Measurements from ENCODE around the gene MINDY2.

Gene MINDY2

DNA sequence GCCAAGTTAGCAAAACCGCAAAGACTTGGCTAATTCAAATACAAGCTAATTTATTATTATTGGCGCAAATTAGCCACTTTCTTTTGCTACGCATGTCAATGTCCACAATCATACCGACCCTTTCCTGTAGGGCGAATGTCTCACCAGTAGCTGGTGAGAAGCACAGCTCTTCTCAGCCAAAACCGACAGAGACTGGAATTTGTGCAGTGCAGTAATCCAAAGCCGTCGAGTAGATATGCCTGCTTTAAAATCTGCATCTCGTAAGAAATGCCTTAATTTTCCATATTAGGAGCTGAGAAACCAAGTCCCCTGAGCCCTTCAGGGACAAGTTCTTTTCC is 614 bp upstream of the MINDY2 start:
- Histone ChIP-seq H3K4me3 (ENCODE audit: insufficient read depth, low read length, poor library complexity, severe bottlenecking) (peak overlapping the region; percentile 70), H3K9me2 (replicated peaks; ENCODE audit: insufficient read depth, low read length) (no peaks in the 10 kb centered on the region), H3F3A (ENCODE audit: insufficient read depth) (0 out of 2 replicates have a peak, but pooled peaks cover 5% of the 10 kb centered on the region), H3K36me3 (ENCODE audit: low read length) (no peaks in the 10 kb centered on the region), H3K9ac (ENCODE audit: low read length) (peak overlapping the region; percentile 61), H4K20me1 (ENCODE audit: low read depth, low read length) (no peaks in the 10 kb centered on the region), H3K27ac (ENCODE audit: low read depth, low read length) (peak overlapping the region; percentile 19), H3K9me3 (ENCODE audit: insufficient read depth, low read length) (no peaks in the 10 kb centered on the region; the same call in 1 of the 2 replicates), H3K4me2 (ENCODE audit: low read depth, low read length, poor library complexity, severe bottlenecking) (peak overlapping the region; percentile 69), H2AFZ (ENCODE audit: low read depth, low read length, severe bottlenecking) (peak overlapping the region; percentile 79), H3K27me3 (ENCODE audit: low read length) (no peaks in the 10 kb centered on the region), H3K79me2 (ENCODE audit: insufficient read depth, low read length) (no peaks in the 10 kb centered on the region)
- TF ChIP-seq EZH2phosphoT487 (conservative IDR thresholded peaks at IDR 0.05; ENCODE audit: low read length), result no peak
- TF ChIP-seq, protein P1, sequence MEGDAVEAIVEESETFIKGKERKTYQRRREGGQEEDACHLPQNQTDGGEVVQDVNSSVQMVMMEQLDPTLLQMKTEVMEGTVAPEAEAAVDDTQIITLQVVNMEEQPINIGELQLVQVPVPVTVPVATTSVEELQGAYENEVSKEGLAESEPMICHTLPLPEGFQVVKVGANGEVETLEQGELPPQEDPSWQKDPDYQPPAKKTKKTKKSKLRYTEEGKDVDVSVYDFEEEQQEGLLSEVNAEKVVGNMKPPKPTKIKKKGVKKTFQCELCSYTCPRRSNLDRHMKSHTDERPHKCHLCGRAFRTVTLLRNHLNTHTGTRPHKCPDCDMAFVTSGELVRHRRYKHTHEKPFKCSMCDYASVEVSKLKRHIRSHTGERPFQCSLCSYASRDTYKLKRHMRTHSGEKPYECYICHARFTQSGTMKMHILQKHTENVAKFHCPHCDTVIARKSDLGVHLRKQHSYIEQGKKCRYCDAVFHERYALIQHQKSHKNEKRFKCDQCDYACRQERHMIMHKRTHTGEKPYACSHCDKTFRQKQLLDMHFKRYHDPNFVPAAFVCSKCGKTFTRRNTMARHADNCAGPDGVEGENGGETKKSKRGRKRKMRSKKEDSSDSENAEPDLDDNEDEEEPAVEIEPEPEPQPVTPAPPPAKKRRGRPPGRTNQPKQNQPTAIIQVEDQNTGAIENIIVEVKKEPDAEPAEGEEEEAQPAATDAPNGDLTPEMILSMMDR (IDR thresholded peaks at IDR 0.05; ENCODE audit: insufficient read depth, low read length, poor library complexity, severe bottlenecking), result no peak

DNA sequence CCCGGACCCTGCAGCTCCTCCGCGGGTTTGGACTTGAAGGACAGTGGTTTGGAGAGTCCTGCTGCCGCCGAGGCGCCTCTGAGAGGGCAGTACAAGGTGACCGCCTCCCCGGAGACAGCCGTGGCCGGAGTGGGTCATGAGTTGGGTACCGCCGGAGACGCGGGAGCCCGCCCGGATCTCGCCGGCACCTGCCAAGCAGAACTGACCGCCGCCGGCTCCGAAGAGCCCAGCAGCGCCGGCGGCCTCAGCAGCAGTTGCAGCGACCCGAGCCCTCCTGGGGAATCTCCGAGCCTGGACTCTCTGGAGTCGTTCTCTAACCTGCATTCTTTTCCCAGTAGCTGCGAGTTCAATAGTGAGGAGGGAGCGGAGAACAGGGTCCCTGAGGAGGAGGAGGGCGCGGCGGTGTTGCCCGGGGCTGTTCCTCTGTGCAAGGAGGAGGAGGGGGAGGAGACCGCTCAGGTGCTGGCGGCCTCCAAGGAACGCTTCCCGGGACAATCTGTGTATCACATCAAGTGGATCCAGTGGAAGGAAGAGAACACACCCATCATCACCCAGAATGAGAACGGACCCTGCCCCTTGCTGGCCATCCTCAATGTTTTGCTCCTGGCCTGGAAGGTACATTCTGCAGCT is 634 bp downstream of the MINDY2 start:
- no peaks in the 10 kb centered on the region for H3K9me2 ChIP-seq (replicated peaks; ENCODE audit: insufficient read depth, low read length)
- H4K20me1 ChIP-seq (ENCODE audit: low read depth, low read length), result no peaks in the 10 kb centered on the region
- H3K79me2 ChIP-seq (ENCODE audit: insufficient read depth, low read length), result no peaks in the 10 kb centered on the region
- H3K36me3 ChIP-seq (ENCODE audit: low read length), result no peaks in the 10 kb centered on the region
- H3K27me3 ChIP-seq (ENCODE audit: low read length), result no peaks in the 10 kb centered on the region
- peak overlapping the region; percentile 85 for H2AFZ ChIP-seq (ENCODE audit: low read depth, low read length, severe bottlenecking)
- H3K9me3 ChIP-seq (ENCODE audit: insufficient read depth, low read length), result no peaks in the 10 kb centered on the region
- H3K27ac ChIP-seq (ENCODE audit: low read depth, low read length), result no peak overlapping the region
- peak overlapping the region; percentile 67 for H3K4me2 ChIP-seq (ENCODE audit: low read depth, low read length, poor library complexity, severe bottlenecking)
- 0 out of 2 replicates have a peak, but pooled peaks cover 5% of the 10 kb centered on the region for H3F3A ChIP-seq (ENCODE audit: insufficient read depth)
- peak overlapping the region; percentile 70 for H3K4me3 ChIP-seq (ENCODE audit: insufficient read depth, low read length, poor library complexity, severe bottlenecking)
- peak overlapping the region; percentile 74 for H3K9ac ChIP-seq (ENCODE audit: low read length)
- TF ChIP-seq, protein P1 (IDR thresholded peaks at IDR 0.05; ENCODE audit: insufficient read depth, low read length, poor library complexity, severe bottlenecking), result no peak
- no peak for TF ChIP-seq EZH2phosphoT487 (conservative IDR thresholded peaks at IDR 0.05; ENCODE audit: low read length)

DNA sequence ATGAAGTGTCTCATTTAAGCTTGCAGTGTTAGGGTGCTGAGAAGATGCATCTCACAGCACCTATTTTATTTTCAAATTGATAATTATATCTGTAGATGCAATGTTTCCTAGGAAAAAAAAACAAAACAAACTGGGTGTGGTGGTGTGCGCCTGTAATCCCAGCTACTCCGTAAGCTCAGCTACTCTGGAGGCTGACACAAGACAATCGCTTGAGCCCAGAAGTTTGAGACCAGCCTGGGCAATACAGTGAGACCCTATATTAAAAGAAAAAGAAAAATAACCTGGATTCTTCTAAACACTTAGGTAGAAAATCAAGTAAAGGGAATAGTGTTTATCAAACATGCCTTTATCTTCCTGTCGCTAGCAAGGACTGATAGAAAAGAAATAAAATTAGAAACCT is 1.9 kb downstream of the MINDY2 start:
- Histone ChIP-seq H3K36me3 (ENCODE audit: low read length) (no peaks in the 10 kb centered on the region), H3K79me2 (ENCODE audit: insufficient read depth, low read length) (no peaks in the 10 kb centered on the region), H3K9me2 (replicated peaks; ENCODE audit: insufficient read depth, low read length) (no peaks in the 10 kb centered on the region), H2AFZ (ENCODE audit: low read depth, low read length, severe bottlenecking) (no peak overlapping the region), H3K9ac (ENCODE audit: low read length) (no peak overlapping the region), H3F3A (ENCODE audit: insufficient read depth) (0 out of 2 replicates have a peak, but pooled peaks cover 5% of the 10 kb centered on the region), H3K4me2 (ENCODE audit: low read depth, low read length, poor library complexity, severe bottlenecking) (peak overlapping the region; percentile 67), H4K20me1 (ENCODE audit: low read depth, low read length) (no peaks in the 10 kb centered on the region), H3K9me3 (ENCODE audit: insufficient read depth, low read length) (no peaks in the 10 kb centered on the region), H3K27me3 (ENCODE audit: low read length) (no peaks in the 10 kb centered on the region), H3K4me3 (ENCODE audit: insufficient read depth, low read length, poor library complexity, severe bottlenecking) (no peak overlapping the region), H3K27ac (ENCODE audit: low read depth, low read length) (no peak overlapping the region)
- TF ChIP-seq, protein P1 (IDR thresholded peaks at IDR 0.05; ENCODE audit: insufficient read depth, low read length, poor library complexity, severe bottlenecking), result no peak
- TF ChIP-seq EZH2phosphoT487 (conservative IDR thresholded peaks at IDR 0.05; ENCODE audit: low read length), result no peak
